ENCODE data around the gene PLCD4. TPM values are rescaled to one million over a fixed set of nuclear protein-coding genes. Genes with fewer than 3 reads are reported as not detected.
A peak's percentile ranks its signal among the peaks of the same experiment; 100 is the strongest.

Gene PLCD4
- total RNA-seq, 2 donors from 2014 or later: 0.26 to 0.73 TPM

DNA sequence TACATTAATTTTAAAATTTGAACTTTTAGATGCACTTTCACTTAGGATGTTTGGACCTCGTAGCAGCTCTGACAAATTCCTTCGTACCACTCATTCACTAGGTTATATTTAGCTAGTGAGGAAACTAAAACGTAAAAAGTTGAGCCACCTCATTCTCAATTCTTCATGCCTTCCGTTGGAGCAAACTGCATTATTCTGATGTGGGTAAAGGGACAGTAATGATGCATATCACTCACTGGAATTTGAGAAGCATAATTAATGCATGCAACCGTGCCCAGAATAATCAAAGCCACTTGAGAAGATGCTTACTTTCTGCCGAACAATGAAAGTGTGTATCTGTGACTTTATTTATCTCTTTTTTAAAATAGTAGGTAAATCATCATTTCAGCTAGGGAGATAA lies 36.8 kb upstream of the PLCD4 start:
- WGBS, 2 experiments (ENCODE audit: insufficient coverage in 1 of 2, insufficient read length in 1 of 2): 84% methylated on average over 5 of the region's 6 CpGs; no CpG with 5 or more reads in 1 of the 2 experiments
- no peaks in the 10 kb centered on the region for H3K27me3 Mint-ChIP-seq (ENCODE audit: insufficient read depth)
- H3K4me1 ChIP-seq (ENCODE audit: control insufficient read depth, insufficient read depth, low read length): peaks cover 7% of the 10 kb centered on the region
- no peaks in the 10 kb centered on the region for H3K9me3 Mint-ChIP-seq
- DNase-seq: no peak
- TF ChIP-seq, protein P1, sequence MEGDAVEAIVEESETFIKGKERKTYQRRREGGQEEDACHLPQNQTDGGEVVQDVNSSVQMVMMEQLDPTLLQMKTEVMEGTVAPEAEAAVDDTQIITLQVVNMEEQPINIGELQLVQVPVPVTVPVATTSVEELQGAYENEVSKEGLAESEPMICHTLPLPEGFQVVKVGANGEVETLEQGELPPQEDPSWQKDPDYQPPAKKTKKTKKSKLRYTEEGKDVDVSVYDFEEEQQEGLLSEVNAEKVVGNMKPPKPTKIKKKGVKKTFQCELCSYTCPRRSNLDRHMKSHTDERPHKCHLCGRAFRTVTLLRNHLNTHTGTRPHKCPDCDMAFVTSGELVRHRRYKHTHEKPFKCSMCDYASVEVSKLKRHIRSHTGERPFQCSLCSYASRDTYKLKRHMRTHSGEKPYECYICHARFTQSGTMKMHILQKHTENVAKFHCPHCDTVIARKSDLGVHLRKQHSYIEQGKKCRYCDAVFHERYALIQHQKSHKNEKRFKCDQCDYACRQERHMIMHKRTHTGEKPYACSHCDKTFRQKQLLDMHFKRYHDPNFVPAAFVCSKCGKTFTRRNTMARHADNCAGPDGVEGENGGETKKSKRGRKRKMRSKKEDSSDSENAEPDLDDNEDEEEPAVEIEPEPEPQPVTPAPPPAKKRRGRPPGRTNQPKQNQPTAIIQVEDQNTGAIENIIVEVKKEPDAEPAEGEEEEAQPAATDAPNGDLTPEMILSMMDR (conservative IDR thresholded peaks at IDR 0.05): no peak
- peaks cover 23% of the 10 kb centered on the region for H3K36me3 Mint-ChIP-seq (ENCODE audit: low read depth)
- H3K9me3 ChIP-seq (ENCODE audit: control insufficient read depth, low read length): no peaks in the 10 kb centered on the region
- no peak overlapping the region for H3K9ac ChIP-seq (ENCODE audit: extremely low read depth, low read length, poor library complexity, severe bottlenecking)
- peak overlapping the region; percentile 90 for H3K4me3 Mint-ChIP-seq
- no peaks in the 10 kb centered on the region for H3K27me3 ChIP-seq (ENCODE audit: control insufficient read depth, insufficient read depth, low read length, poor library complexity, severe bottlenecking)
- H3K27ac Mint-ChIP-seq: no peak overlapping the region
- peak overlapping the region; percentile 92 for H3K4me3 ChIP-seq (ENCODE audit: low read length)
- H3K4me1 Mint-ChIP-seq: peaks cover 31% of the 10 kb centered on the region
- H3K27ac ChIP-seq (ENCODE audit: low read depth, low read length): no peak overlapping the region
- peaks cover 36% of the 10 kb centered on the region for H3K36me3 ChIP-seq (ENCODE audit: control insufficient read depth, insufficient read depth, low read length)

DNA sequence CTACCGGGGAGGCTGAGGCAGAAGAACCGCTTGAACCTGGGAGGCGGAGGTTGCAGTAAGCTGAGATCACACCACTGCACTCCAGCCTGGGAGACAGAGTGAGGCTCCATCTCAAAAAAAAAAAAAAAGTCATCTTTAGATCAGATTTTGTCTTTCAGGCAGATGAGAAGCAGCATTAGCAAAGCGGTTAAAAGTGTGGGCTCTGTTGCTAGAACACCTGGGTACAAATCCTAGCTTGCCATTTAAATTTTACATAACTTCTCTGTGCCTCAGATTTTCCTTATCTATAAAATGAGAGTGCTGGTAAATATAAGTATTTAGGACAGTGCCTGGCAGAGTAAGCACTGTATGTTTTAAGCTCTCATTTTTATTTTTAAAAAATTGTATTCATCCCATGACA lies 30.8 kb upstream of the PLCD4 start:
- H3K9me3 ChIP-seq (ENCODE audit: control insufficient read depth, low read length): no peaks in the 10 kb centered on the region
- Mint-ChIP-seq H3K9me3 (no peaks in the 10 kb centered on the region), H3K36me3 (ENCODE audit: low read depth) (peaks cover 36% of the 10 kb centered on the region), H3K4me3 (no peak overlapping the region), H3K4me1 (peaks cover 18% of the 10 kb centered on the region), H3K27me3 (ENCODE audit: insufficient read depth) (no peaks in the 10 kb centered on the region), H3K27ac (no peak overlapping the region)
- TF ChIP-seq, protein P1 (conservative IDR thresholded peaks at IDR 0.05): no peak
- no peaks in the 10 kb centered on the region for H3K27me3 ChIP-seq (ENCODE audit: control insufficient read depth, insufficient read depth, low read length, poor library complexity, severe bottlenecking)
- WGBS, 2 experiments (ENCODE audit: insufficient coverage in 1 of 2, insufficient read length in 1 of 2): 93 to 94% methylated on average over 3 to 4 of the region's 4 CpGs
- peaks cover 49% of the 10 kb centered on the region for H3K36me3 ChIP-seq (ENCODE audit: control insufficient read depth, insufficient read depth, low read length)
- H3K27ac ChIP-seq (ENCODE audit: low read depth, low read length): no peak overlapping the region
- no peaks in the 10 kb centered on the region for H3K4me1 ChIP-seq (ENCODE audit: control insufficient read depth, insufficient read depth, low read length)
- DNase-seq: no peak
- H3K9ac ChIP-seq (ENCODE audit: extremely low read depth, low read length, poor library complexity, severe bottlenecking): no peak overlapping the region
- H3K4me3 ChIP-seq (ENCODE audit: low read length): no peak overlapping the region

DNA sequence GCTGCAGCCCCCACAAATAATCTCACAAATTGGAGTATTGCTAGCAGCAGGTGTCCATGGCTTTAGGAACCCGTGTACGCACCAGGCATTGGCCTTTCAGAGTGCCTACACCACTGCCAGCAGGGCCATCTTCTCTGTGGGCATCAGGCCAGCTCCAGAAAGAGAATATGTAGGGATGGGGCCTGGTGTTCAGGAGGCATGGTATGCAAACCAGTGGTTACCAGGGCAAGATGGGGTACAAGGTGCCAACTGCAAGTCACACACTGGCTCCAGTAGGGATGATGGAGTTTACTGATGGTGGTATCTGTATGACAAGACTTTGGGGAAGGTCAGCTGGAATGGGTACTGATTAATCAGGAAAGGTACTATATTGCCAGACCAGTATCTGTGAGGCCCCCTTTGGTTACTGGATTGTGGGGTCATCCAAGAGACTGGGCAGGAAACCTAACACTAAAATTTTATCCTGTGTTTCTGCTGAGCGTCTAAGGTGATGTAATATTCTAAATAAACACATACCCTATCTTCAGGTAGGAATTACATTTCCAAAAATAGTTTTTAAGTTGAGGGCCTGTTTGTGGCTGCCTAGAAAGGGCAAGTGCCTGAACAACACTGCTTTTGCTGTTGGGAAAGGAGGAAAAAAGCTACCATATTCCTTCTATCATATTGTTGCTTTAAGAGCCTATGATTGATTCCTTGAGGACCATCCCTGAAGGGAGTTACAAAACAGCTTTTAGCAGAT lies 30.0 kb upstream of the PLCD4 start:
- H3K27ac ChIP-seq (ENCODE audit: low read depth, low read length): no peak overlapping the region
- H3K4me3 ChIP-seq (ENCODE audit: low read length): no peak overlapping the region
- H3K27me3 ChIP-seq (ENCODE audit: control insufficient read depth, insufficient read depth, low read length, poor library complexity, severe bottlenecking): no peaks in the 10 kb centered on the region
- peaks cover 37% of the 10 kb centered on the region for H3K36me3 Mint-ChIP-seq (ENCODE audit: low read depth)
- H3K4me1 ChIP-seq (ENCODE audit: control insufficient read depth, insufficient read depth, low read length): no peaks in the 10 kb centered on the region
- no peak overlapping the region for H3K4me3 Mint-ChIP-seq
- peaks cover 47% of the 10 kb centered on the region for H3K36me3 ChIP-seq (ENCODE audit: control insufficient read depth, insufficient read depth, low read length)
- TF ChIP-seq, protein P1 (conservative IDR thresholded peaks at IDR 0.05): no peak
- peaks cover 18% of the 10 kb centered on the region for H3K4me1 Mint-ChIP-seq
- H3K9ac ChIP-seq (ENCODE audit: extremely low read depth, low read length, poor library complexity, severe bottlenecking): no peak overlapping the region
- 97% methylated on average over 3 of the region's 3 CpGs; no CpG with 5 or more reads in 1 of the 2 experiments for WGBS, 2 experiments (ENCODE audit: insufficient coverage in 1 of 2, insufficient read length in 1 of 2)
- no peaks in the 10 kb centered on the region for H3K9me3 ChIP-seq (ENCODE audit: control insufficient read depth, low read length)
- H3K9me3 Mint-ChIP-seq: no peaks in the 10 kb centered on the region
- no peaks in the 10 kb centered on the region for H3K27me3 Mint-ChIP-seq (ENCODE audit: insufficient read depth)
- peak overlapping the region; percentile 26 for H3K27ac Mint-ChIP-seq
- DNase-seq: no peak
